GM21423 (cell line): ENCODE measurements around the gene ARAF.

ENCODE experiments used
- ATAC-seq: cut with Tn5 transposase; IDR thresholded peaks from one replicate; pipeline ENCODE4 v1.9.1; 2021; ENCODE audit warnings: mild to moderate bottlenecking, moderate library complexity; ENCODE audit not compliant: unreplicated experiment

ARAF gene

DNA sequence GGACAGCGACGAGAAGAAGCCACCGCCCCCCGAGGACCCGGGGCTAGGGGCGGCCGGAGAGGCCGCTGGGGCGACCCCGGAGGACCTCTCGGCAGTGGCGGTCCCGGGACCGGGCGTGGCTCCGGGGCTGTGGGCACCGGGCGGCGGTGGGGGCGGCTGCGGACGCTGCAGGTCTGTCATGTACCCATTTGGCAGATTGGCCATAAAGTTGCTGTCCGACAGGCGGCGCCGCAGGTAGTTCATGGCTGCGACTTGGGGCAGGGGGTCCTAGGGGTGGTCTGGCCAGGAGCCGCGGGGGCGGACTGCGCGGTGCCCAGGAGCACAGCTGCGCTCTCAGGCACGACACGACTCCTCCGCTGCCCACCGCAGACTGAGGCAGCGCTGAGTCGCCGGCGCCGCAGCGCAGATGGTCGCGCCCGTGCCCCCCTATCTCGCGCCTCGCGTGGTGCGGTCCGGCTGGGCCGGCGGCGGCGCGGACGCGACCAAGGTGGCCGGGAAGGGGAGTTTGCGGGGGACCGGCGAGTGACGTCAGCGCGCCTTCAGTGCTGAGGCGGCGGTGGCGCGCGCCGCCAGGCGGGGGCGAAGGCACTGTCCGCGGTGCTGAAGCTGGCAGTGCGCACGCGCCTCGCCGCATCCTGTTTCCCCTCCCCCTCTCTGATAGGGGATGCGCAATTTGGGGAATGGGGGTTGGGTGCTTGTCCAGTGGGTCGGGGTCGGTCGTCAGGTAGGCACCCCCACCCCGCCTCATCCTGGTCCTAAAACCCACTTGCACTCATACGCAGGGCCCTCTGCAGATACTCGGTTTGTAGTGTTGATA, 58.7 kb downstream of the ARAF start, which contains the start of gene SYN1:
TSS of gene SYN1 (minus strand) at position 372 of the 817 bp plus-strand sequence. CDS start at position 243, 129 bp downstream.
- peak; percentile 81 for ATAC-seq

DNA sequence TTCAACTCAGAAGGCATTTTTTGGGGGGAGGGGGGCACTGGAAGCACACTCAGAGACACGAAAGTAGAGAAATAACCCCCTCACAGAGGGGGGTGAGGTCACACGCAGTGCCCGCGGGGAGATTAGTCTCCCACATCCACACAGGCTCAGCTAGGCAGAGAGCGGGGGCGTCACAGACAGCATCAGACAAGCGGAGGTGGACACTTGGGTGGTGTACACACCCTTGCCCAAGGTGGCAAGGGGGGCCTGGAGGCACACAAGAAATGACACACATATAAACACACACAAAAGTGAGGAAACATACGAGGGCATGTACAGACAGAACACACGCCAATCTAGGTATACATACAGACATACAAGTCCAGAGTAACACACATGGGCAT, 59.3 kb downstream of the ARAF start:
- no peak for ATAC-seq
